ENCODE data around the gene IL9R.
"Not testable (repeated sequence)": the region's sequence is repeated elsewhere in the genome, so short reads cannot be mapped to it uniquely, and the experiment has no call there.

Gene IL9R

DNA sequence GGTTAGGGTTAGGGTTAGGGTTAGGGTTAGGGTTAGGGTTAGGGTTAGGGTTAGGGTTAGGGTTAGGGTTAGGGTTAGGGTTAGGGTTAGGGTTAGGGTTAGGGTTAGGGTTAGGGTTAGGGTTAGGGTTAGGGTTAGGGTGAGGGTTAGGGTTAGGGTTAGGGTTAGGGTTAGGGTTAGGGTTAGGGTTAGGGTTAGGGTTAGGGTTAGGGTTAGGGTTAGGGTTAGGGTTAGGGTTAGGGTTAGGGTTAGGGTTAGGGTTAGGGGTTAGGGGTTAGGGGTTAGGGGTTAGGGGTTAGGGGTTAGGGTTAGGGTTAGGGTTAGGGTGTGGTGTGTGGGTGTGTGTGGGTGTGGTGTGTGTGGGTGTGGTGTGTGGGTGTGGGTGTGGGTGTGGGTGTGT, 33.0 kb downstream of the IL9R start:
- DNase-seq = not testable (repeated sequence)

Data from NCI-H1092 treated with DMSO at 0.1 percent for 48 hours (cell line).